Memory B cell (primary cell): ENCODE measurements around the gene NFASC.

ENCODE experiments used
- ATAC-seq: fragments of 150-1000 bp; cut with Tn5 transposase; 2 replicates; pipeline ENCODE4 v1.10.0; 2021; ENCODE audit warnings: low read depth, mild to moderate bottlenecking, moderate library complexity
- DNase-seq, 2 donors: peaks; one replicate each; pipeline ENCODE4 v3.0.0; 2022; ENCODE audit warnings: low spot score in 2 of 2
- H3K27ac Mint-ChIP-seq: one replicate; pipeline ENCODE4 v1.8.0; 2022; ENCODE audit warnings: mild to moderate bottlenecking, moderate library complexity, mixed read lengths
- H3K27me3 Mint-ChIP-seq: one replicate; pipeline ENCODE4 v1.8.0; 2022; ENCODE audit warnings: mixed read lengths
- H3K36me3 Mint-ChIP-seq: one replicate; pipeline ENCODE4 v1.8.0; 2022; ENCODE audit warnings: mild to moderate bottlenecking, mixed read lengths
- H3K4me1 Mint-ChIP-seq: one replicate; pipeline ENCODE4 v1.8.0; 2022; ENCODE audit warnings: mixed read lengths
- H3K4me3 Mint-ChIP-seq: one replicate; pipeline ENCODE4 v1.8.0; 2022; ENCODE audit warnings: mild to moderate bottlenecking, moderate library complexity, mixed read lengths
- H3K9me3 Mint-ChIP-seq: one replicate; pipeline ENCODE4 v1.8.0; 2022; ENCODE audit warnings: mixed read lengths

Gene NFASC

DNA sequence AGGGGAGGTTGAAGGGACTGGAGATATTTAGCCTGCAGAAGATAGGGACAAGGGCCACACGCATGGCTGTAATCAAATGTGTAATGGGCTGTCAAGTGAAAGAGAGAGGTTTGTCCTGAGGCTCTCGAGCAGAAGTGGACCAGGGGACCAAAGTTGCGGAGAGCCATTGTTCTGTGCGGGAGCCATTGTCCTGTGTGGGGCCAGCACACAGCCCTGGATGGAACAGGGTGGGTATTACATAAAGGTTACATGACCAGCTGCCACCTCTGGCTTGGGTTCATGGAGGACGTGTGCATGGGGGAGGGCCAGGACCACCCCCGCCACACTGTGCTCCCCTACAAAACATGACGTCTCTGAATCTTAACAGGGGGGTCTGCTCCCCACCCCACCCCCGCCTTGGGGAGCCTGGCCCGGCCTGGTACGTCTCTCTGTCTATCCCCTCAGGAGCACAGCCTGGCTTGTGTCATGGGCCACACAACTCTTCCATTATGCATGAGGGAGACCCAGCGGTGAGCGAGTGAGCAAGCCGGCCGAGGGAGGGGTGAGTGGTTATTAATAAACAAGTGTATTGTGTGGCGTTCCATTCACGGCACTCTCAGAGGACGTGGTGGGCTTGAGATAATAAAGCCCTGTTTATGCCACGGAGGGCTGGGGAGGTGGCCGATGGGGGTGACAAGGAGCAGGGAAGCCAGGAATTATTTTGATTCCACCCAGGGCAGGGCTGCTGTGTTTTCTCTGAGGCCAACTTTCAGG lies at the start of gene NFASC:
NFASC (plus strand) TSS at position 703 of the 753 bp plus-strand sequence. CDS start 73,454 bp downstream, outside the sequence.
- DNase-seq (no peak), ATAC-seq (no peak)
- H3K9me3 Mint-ChIP-seq: no peaks in the 10 kb centered on the region
- no peak within 1 kb of the TSS for H3K4me3 Mint-ChIP-seq
- H3K36me3 Mint-ChIP-seq: no peaks in the 10 kb centered on the region
- no peaks in the 10 kb centered on the region for H3K4me1 Mint-ChIP-seq
- peaks cover 11% of the 10 kb centered on the region for H3K27me3 Mint-ChIP-seq
- H3K27ac Mint-ChIP-seq: no peak within 1 kb of the TSS

DNA sequence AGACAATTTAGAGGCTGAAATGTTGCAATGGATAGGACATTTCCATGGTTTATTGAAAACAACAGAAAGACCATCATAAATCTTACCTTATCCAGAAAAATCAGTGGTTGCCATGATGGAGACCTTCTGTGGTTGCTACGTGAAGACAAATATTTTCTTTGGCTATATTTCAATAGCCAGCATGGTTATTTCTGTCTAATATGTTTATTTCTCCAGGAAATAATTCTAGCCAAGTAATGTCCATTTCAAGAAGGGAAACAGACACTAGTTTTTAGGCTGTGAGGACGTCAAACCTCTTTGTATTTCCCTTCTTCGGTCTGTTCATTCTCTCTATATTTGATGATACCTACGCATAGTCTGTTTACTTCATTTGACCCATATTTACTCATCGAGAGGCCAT lies 49.2 kb upstream of the NFASC start:
- no peaks in the 10 kb centered on the region for H3K9me3 Mint-ChIP-seq
- ATAC-seq (no peak), DNase-seq (no peak)
- H3K4me3 Mint-ChIP-seq: no peak overlapping the region
- peaks cover 8% of the 10 kb centered on the region for H3K27me3 Mint-ChIP-seq
- H3K36me3 Mint-ChIP-seq: no peaks in the 10 kb centered on the region
- H3K4me1 Mint-ChIP-seq: no peaks in the 10 kb centered on the region
- H3K27ac Mint-ChIP-seq: no peak overlapping the region

DNA sequence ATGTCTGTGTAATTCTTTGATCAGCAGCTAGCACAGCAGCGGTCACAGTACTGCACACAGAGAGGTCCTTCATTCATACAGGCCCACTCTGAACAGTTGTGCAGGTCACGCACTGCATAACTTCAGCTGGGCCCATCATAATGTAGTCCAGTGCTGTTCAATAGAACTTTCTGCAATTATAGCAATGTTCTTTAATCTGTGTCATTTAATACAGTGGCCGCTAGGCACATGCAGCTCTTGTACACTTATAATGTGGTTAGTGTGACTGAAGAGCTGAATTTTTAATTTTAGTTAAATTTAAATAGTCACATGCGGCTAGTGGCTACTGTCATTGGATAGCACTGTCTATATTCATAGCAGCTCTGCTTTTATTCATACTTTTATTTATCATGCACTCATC lies 48.7 kb upstream of the NFASC start:
- peaks cover 8% of the 10 kb centered on the region for H3K27me3 Mint-ChIP-seq
- no peak overlapping the region for H3K4me3 Mint-ChIP-seq
- no peaks in the 10 kb centered on the region for H3K36me3 Mint-ChIP-seq
- no peak overlapping the region for H3K27ac Mint-ChIP-seq
- ATAC-seq (no peak), DNase-seq (no peak)
- no peaks in the 10 kb centered on the region for H3K4me1 Mint-ChIP-seq
- no peaks in the 10 kb centered on the region for H3K9me3 Mint-ChIP-seq

DNA sequence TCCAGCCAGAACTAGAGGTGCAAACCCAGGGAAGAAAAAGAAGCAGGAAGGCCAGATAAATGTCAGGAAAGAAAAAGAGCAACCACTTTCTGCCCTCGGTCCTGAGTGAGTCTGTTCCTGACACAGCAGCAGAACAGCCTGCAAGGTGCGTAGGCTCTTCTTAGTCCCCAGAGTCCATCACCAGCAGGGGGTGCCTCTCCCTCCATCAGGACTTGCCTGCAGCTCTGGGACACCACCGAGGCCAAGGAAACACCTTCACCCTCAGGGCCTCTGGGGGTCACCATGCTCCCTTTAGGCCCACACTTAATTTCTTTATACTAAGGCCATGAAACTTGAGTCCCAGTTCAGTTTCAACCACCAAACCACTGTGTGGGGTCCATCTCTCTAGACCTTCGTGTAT lies 43.7 kb upstream of the NFASC start:
- Mint-ChIP-seq H3K27me3 (peaks cover 29% of the 10 kb centered on the region), H3K9me3 (no peaks in the 10 kb centered on the region), H3K4me3 (no peak overlapping the region), H3K27ac (no peak overlapping the region), H3K4me1 (peaks cover 9% of the 10 kb centered on the region), H3K36me3 (no peaks in the 10 kb centered on the region)
- ATAC-seq (peak; percentile 41), DNase-seq (no peak)

DNA sequence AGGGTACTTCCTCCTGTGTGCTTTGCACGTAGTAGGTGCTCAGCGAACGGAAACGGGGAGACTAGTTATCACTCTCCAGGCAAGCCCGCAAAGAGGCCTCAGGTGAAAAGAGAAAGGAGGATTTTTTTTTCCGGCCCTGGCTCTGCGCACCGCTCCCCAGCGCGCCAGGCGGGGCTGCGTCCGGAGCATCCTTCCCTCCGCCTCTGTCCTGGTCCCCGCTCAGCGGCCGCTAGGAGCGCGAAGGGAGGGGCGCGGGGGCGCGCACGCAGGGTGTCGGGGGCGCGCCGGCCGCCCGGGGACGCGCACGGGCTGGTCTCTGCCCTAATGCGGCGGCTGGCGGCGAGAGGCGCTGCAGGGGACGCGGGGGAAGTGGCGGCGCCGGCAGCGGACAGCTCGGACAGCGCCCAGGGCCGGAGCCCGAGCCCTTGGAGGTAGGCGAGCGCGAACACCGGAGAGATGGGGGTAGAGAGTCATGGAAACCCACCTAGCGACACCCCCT lies 42.3 kb upstream of the NFASC start:
- Mint-ChIP-seq H3K27me3 (peaks cover 29% of the 10 kb centered on the region), H3K27ac (no peak overlapping the region), H3K4me1 (peaks cover 9% of the 10 kb centered on the region), H3K36me3 (no peaks in the 10 kb centered on the region), H3K9me3 (no peaks in the 10 kb centered on the region), H3K4me3 (peak overlapping the region; percentile 62)
- peak; percentile 88 for ATAC-seq
- DNase-seq: peak; percentile 47 to 55

DNA sequence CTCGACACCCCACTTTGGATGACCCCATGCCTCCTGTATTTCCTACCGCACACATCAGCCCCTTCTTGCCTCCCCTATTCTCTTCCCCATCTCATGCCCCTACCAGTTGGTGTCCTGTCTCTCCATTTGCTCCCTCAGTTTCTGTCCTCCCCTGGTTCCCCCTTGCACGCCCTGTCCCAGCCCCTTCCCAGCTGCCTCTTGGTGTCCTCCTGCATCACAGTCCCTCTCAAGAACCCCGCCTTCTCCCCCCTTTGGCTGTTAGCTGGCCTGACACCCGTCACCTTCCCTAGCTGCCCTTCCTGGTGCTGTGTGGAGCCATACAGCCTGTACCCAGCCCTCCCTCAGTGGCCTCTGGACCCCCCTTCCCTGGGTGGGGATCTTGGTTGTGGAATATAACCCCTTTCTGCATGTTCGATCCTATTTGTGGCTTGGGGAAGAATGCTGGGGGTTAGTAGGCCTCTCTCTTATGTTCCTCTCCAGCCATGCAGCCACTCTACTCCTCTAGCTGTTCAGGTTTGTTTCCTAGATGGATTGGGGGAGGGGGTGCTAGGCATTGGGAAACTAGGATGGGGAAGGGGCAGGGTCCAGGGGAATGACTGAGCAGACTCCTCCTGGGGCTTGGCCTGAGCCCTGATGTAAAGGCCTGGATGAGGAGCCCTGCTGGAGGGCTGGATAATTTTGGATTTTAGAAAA lies 41.4 kb upstream of the NFASC start:
- H3K36me3 Mint-ChIP-seq: no peaks in the 10 kb centered on the region
- DNase-seq (no peak), ATAC-seq (no peak)
- peak overlapping the region; percentile 80 for H3K4me3 Mint-ChIP-seq
- H3K27me3 Mint-ChIP-seq: peaks cover 29% of the 10 kb centered on the region
- no peak overlapping the region for H3K27ac Mint-ChIP-seq
- no peaks in the 10 kb centered on the region for H3K9me3 Mint-ChIP-seq
- peaks cover 9% of the 10 kb centered on the region for H3K4me1 Mint-ChIP-seq

DNA sequence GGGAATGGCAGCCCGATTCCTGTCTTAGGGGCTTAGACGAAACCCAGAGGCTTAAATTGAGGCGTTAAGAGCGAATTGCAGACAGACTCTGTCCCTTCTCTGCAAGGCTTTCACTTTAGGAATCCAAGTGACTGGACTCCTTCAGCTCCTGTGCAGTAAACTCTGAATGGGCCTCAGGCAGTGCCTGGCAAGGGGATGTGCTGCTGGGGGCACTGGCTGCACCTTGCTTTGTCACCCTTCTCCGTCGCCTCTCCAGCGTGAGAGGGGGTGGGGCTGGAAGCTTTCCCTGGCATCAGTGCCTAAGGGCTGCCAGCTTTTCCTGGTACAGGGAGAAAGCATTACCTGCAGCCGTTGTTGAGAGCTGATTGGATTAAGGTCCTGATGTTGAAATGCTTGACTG lies 39.9 kb upstream of the NFASC start:
- no peak for ATAC-seq
- H3K27me3 Mint-ChIP-seq: peaks cover 27% of the 10 kb centered on the region
- DNase-seq: no peak
- no peak overlapping the region for H3K27ac Mint-ChIP-seq
- H3K4me1 Mint-ChIP-seq: peaks cover 9% of the 10 kb centered on the region
- H3K9me3 Mint-ChIP-seq: no peaks in the 10 kb centered on the region
- no peak overlapping the region for H3K4me3 Mint-ChIP-seq
- no peaks in the 10 kb centered on the region for H3K36me3 Mint-ChIP-seq

DNA sequence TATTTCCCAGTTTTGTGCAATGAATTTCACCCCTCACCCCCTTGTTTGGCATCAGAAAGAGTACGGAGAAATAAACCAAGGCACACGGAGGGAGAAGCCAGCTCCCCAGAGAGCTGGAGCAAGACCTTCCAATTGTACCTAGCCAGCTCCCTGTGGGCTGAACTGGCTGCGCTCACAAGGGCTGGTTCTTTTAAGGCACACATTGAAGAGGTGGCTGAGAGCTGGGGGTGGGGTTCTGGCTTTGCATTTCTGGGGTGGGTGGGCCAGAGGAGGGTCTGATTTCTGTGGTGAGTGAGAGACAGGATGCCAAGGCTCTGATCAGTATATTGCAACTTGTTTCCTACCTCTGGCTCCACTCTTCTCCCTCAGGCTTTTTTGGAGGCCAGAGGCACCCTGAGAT lies 39.5 kb upstream of the NFASC start:
- no peaks in the 10 kb centered on the region for H3K36me3 Mint-ChIP-seq
- no peak overlapping the region for H3K27ac Mint-ChIP-seq
- H3K4me1 Mint-ChIP-seq: peaks cover 9% of the 10 kb centered on the region
- peaks cover 27% of the 10 kb centered on the region for H3K27me3 Mint-ChIP-seq
- no peak overlapping the region for H3K4me3 Mint-ChIP-seq
- ATAC-seq: no peak
- DNase-seq: no peak
- H3K9me3 Mint-ChIP-seq: no peaks in the 10 kb centered on the region

DNA sequence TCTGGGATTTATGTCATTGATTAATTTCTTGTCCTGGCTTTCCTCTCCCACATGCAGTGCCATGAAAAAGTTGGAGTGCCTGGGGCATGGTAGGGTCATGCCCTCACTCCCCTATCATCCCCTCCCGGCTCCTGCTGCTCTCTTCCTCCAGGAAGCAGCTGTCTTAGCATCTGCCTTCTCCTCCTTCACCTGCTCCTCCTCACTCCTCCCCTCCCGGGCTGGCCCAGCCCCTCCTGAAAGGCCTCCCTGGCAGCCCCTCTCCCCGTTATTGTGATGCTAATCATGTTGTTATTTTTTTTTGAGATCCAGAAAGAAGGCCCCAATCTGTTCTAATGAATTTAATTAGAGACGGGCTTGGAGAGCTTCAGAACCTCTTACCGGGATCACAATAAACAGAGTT lies 36.3 kb upstream of the NFASC start:
- DNase-seq (no peak), ATAC-seq (no peak)
- H3K4me3 Mint-ChIP-seq: no peak overlapping the region
- peaks cover 24% of the 10 kb centered on the region for H3K27me3 Mint-ChIP-seq
- no peaks in the 10 kb centered on the region for H3K9me3 Mint-ChIP-seq
- peaks cover 1% of the 10 kb centered on the region for H3K4me1 Mint-ChIP-seq
- no peak overlapping the region for H3K27ac Mint-ChIP-seq
- no peaks in the 10 kb centered on the region for H3K36me3 Mint-ChIP-seq

DNA sequence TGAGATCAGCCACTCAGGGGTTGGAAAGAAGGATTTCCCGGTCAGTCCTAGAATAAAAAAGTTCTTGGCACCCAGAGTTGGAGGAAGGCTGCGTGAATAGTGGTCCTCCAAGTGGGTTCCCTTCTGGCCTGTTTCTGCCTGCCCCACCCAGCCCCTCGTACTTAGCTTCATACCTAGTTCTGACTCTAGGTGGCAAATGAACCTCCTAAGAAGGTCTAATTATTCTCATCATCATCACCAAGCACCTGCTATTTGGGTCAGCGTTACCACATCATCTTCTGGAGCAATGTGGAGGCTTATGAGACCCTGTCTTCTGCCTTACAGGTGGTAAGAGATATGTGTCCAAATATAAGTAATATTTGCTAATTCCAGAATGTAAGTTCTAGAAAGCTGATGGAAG lies 35.9 kb upstream of the NFASC start:
- Mint-ChIP-seq H3K9me3 (no peaks in the 10 kb centered on the region), H3K4me3 (no peak overlapping the region), H3K4me1 (no peaks in the 10 kb centered on the region), H3K27me3 (peaks cover 22% of the 10 kb centered on the region), H3K27ac (no peak overlapping the region), H3K36me3 (no peaks in the 10 kb centered on the region)
- no peak for DNase-seq
- no peak for ATAC-seq

DNA sequence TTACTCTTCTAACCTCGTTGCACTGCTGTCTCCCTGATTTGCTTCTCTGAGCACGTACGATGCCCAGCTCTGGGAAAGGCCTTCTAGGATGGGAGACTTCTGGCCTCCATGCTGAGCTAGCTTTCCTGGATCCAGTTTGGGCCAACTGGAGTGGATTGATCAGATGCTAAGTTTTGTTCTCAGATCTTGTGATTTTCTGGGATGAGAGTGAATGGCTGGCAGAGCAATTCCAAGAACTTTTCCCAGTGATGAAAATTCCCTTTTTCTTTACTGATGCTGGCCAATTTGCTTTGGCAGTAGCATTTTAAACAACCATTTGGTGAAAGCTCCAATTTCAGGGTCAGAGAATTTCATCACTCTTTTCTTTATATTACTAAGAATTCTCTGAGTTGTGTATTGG lies 34.9 kb upstream of the NFASC start:
- Mint-ChIP-seq H3K27ac (no peak overlapping the region), H3K4me3 (no peak overlapping the region), H3K9me3 (no peaks in the 10 kb centered on the region), H3K36me3 (no peaks in the 10 kb centered on the region), H3K4me1 (no peaks in the 10 kb centered on the region), H3K27me3 (peaks cover 14% of the 10 kb centered on the region)
- ATAC-seq (no peak), DNase-seq (no peak)

DNA sequence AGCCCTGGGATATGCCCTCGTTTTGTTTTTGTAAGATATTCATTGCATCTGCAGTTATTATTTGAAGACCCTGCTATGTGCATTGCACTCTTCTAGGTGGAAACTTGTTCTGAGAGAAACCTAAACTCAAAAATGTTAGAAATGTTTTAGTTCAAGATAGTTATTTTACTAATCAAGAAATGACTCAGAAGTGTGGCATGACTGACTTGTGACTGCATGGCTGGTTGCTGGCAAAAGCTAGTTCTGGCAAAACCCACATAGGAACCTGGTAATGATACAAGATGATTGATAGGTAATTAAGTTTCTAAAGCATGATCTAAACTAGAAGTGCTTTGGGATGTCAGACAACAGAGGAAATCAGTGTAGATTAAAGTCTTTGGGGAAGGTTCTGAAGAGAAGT lies 33.8 kb upstream of the NFASC start:
- Mint-ChIP-seq H3K36me3 (no peaks in the 10 kb centered on the region), H3K4me1 (peaks cover 10% of the 10 kb centered on the region), H3K27me3 (peaks cover 10% of the 10 kb centered on the region), H3K4me3 (no peak overlapping the region), H3K27ac (no peak overlapping the region), H3K9me3 (no peaks in the 10 kb centered on the region)
- DNase-seq (no peak), ATAC-seq (no peak)

DNA sequence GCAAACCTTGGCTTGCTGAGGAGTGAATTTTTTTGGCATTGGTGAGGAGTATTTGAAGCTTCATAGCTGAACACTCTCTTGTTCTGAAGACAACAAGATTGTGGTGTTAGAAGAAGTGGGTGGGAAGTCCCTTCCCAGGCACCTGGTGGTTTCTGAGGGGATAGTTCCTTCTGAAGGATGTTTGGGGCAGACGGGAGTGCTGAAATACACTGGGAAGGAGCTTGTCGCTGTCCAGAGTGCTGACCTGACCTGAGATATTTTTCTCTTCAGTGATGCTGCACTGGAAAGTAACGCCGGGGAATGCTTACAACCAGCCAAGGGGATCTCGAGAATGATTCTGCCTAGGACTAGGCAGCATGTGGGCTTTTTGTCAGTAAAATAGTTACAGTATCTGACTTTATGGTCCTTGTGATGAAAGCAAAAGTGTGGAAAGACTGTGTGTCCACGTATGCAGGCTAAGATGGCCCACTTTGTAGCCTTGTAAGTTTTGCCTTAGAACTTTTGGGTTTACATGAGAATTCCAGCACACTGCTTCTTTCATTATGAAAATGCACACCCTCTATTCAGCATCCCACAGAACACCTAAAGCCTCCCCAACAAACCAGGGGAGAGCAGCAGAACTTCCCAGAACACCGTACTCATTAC lies 33.1 kb upstream of the NFASC start:
- Mint-ChIP-seq H3K4me1 (peaks cover 15% of the 10 kb centered on the region), H3K27me3 (peaks cover 9% of the 10 kb centered on the region), H3K36me3 (no peaks in the 10 kb centered on the region), H3K4me3 (no peak overlapping the region), H3K27ac (no peak overlapping the region), H3K9me3 (no peaks in the 10 kb centered on the region)
- ATAC-seq: no peak
- no peak for DNase-seq

DNA sequence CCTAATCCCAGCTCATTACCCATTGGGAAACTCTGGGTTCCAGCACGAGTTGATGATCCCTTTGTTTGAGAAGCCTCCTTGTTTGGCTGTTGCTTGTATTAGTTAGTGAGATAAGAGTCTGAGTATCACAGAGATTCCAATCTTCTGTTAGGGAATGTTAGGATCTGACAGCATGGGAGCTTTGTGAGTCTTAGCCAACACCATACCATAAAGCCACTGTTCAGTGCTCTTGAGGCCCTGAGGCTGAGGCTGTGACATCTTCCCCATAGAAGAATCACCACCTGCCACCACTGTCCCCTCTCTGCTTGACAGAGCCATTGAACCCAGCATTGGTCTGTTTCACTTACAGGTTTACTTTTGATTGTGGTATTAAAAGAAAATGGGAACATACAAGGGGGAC lies 29.3 kb upstream of the NFASC start:
- peak; percentile 21 for ATAC-seq
- Mint-ChIP-seq H3K27me3 (peaks cover 5% of the 10 kb centered on the region), H3K4me1 (peaks cover 23% of the 10 kb centered on the region), H3K9me3 (no peaks in the 10 kb centered on the region), H3K4me3 (no peak overlapping the region), H3K27ac (no peak overlapping the region), H3K36me3 (no peaks in the 10 kb centered on the region)
- no peak for DNase-seq
